Gastroesophageal sphincter (tissue), 3 donors: ENCODE results near the gene FGF7.
"Not testable (repeated sequence)": the region's sequence is repeated elsewhere in the genome, so short reads cannot be mapped to it uniquely, and the experiment has no call there.

Source experiments
- CTCF ChIP-seq, 4 experiments: fragments of 200-600 bp in 2 of 4; fragments of 450-650 bp in 2 of 4; sonication (generic) in 1 of 4; IDR thresholded peaks; one replicate each; pipeline ENCODE4 v1.5.1; 2017 to 2019; ENCODE audit warnings: antibody characterized with exemption in 4 of 4, mild to moderate bottlenecking in 2 of 4, moderate library complexity in 2 of 4
- EP300 ChIP-seq: sonication (generic); formaldehyde crosslinking; IDR thresholded peaks from one replicate; pipeline ENCODE4 v1.6.1; 2017; ENCODE audit warnings: antibody characterized with exemption, mild to moderate bottlenecking
- POLR2A ChIP-seq, 2 donors: fragments of 450-650 bp; IDR thresholded peaks; one replicate each; pipeline ENCODE4 v1.6.1; 2017; ENCODE audit warnings: antibody characterized with exemption in 2 of 2, mild to moderate bottlenecking in 2 of 2, moderate library complexity in 1 of 2
- POLR2AphosphoS5 ChIP-seq: sonication (generic); formaldehyde crosslinking; IDR thresholded peaks from one replicate; pipeline ENCODE4 v1.6.1; 2017; ENCODE audit warnings: antibody characterized with exemption

- TF ChIP-seq CTCF (IDR thresholded peaks at IDR 0.05); POLR2A (IDR thresholded peaks at IDR 0.05); EP300; POLR2AphosphoS5: not testable (repeated sequence)
Measured at GRCh38 chr15:49485401-49485800, 62.4 kb downstream of the FGF7 start.
